Stimulated activated CD8-positive, alpha-beta memory T cell treated with anti-CD3 and anti-CD28 coated beads, Interleukin-7, amount 100 ng/mL, for 48 hours (primary cell): Measurements from ENCODE around the gene ALG9.

Experiments used
- DNase-seq, 2 donors: peaks; one replicate each; pipeline ENCODE4 v3.0.0-alpha.2; 2020; ENCODE audit warnings: low read depth in 1 of 2; ENCODE audit errors: extremely low read depth in 1 of 2

Gene ALG9

DNA sequence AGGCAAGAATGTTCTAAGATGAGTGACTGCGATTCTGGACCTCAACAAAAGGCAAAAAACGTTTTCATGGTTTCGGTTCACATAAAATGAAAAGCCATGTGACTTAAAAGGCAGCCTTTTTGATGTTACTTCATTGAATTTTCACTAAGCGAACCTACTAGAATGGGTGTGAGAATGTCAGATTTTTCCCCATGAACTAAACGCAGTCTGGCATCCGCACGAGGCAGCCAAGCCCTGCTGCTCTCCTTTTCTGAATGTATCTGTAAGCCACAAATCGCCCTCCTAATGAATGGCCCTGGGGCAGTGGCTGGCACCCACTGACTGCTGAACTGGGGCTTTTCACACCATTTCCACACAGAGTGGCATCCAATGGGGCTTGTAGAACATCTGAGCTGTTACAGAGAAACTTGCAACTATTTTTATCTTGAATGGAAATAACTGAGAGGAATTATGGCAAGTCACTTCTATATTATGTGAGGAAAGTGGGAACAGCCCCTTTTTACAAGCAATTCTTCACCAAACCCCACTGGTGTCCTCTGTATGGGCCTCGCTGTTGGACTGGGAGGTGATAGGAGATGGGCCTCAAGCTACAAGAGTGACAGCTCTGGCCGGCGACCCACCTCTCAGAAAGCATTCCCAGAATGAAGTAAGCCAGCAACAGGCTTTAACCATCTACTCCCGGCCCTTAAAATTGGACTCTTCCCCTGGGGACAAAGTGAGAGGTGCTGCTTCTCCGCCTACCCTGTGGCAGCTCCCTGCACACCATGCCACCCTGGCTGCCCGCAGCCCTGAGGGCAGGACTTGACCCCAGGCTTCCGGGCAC is 134.5 kb downstream of the ALG9 start:
- DNase-seq, result no peak
